Fibroblast of mammary gland (primary cell): ENCODE results near the gene ZNF554.

ENCODE experiments used
- DNase-seq: peaks from one replicate; pipeline ENCODE4 v3.0.0-alpha.2; 2010; ENCODE audit warnings: low read depth
- H3K4me3 ChIP-seq: 2 replicates; pipeline ENCODE4 v1.5.1; 2011; ENCODE audit warnings: low read depth, mild to moderate bottlenecking, low read length, moderate library complexity; ENCODE audit not compliant: control insufficient read depth
- TF ChIP-seq, protein P1 (sequence below): conservative IDR thresholded peaks from 2 replicates; pipeline ENCODE4 v1.5.1; 2011; ENCODE audit warnings: low read depth, low read length, inconsistent platforms; ENCODE audit not compliant: control insufficient read depth, insufficient read depth

ZNF554 gene

DNA sequence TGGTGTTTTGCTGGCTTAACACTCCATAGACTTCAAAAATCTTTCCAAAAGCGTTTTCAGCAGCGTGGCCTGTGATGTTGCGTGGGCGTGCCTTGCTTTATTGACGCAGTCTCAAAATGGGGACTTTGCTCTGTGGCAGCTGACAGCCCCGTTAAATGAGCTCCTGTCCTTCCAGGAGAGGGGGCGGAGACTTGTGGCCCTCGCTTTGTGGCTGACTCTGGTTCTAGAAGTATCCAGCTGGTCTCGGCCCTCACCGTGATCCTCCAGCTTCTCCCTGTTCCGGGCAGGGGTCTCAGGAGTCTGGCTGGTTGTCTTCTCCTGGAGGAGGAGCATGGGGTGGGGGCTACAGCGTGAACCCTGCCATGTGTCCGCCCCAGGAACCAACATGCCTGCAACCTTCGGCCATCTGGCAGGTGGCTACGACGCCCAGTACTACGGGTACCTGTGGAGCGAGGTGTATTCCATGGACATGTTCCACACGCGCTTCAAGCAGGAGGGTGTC is 8.4 kb upstream of the ZNF554 start:
- DNase-seq, result no peak
- no peak overlapping the region for H3K4me3 ChIP-seq
- TF ChIP-seq, protein P1, sequence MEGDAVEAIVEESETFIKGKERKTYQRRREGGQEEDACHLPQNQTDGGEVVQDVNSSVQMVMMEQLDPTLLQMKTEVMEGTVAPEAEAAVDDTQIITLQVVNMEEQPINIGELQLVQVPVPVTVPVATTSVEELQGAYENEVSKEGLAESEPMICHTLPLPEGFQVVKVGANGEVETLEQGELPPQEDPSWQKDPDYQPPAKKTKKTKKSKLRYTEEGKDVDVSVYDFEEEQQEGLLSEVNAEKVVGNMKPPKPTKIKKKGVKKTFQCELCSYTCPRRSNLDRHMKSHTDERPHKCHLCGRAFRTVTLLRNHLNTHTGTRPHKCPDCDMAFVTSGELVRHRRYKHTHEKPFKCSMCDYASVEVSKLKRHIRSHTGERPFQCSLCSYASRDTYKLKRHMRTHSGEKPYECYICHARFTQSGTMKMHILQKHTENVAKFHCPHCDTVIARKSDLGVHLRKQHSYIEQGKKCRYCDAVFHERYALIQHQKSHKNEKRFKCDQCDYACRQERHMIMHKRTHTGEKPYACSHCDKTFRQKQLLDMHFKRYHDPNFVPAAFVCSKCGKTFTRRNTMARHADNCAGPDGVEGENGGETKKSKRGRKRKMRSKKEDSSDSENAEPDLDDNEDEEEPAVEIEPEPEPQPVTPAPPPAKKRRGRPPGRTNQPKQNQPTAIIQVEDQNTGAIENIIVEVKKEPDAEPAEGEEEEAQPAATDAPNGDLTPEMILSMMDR, result no peak

DNA sequence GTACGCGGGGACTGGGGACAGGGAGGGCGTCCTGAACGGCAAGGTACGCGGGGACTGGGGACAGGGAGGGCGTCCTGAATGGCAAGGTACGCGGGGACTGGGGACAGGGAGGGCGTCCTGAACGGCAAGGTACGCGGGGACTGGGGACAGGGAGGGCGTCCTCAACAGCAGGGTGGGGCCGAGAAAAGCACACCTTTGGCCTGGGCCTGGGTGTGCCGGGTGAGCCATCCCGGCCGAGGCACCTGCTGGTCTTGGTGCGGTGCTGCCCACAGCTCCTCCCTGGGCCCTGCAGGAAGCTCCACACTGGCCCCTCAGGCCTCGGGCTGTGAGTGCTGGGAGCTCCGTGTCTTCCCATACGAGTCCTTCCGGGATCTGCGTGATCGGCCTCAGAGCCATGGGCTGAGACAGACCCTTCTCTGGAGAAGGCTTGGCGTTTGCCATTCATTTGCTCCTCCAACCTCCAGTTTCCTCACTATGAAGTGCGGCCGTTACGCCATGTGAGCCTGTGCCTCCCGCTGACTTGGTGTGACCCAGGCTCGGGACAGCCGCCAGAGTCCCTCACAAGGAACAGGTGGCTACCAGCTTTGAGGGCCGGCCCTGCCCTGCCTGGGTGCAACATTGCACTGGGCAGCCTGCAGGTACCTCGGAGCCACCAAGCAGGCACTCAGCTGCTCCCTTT is 7.8 kb upstream of the ZNF554 start:
- TF ChIP-seq, protein P1, result no peak
- no peak for DNase-seq
- H3K4me3 ChIP-seq, result no peak overlapping the region

DNA sequence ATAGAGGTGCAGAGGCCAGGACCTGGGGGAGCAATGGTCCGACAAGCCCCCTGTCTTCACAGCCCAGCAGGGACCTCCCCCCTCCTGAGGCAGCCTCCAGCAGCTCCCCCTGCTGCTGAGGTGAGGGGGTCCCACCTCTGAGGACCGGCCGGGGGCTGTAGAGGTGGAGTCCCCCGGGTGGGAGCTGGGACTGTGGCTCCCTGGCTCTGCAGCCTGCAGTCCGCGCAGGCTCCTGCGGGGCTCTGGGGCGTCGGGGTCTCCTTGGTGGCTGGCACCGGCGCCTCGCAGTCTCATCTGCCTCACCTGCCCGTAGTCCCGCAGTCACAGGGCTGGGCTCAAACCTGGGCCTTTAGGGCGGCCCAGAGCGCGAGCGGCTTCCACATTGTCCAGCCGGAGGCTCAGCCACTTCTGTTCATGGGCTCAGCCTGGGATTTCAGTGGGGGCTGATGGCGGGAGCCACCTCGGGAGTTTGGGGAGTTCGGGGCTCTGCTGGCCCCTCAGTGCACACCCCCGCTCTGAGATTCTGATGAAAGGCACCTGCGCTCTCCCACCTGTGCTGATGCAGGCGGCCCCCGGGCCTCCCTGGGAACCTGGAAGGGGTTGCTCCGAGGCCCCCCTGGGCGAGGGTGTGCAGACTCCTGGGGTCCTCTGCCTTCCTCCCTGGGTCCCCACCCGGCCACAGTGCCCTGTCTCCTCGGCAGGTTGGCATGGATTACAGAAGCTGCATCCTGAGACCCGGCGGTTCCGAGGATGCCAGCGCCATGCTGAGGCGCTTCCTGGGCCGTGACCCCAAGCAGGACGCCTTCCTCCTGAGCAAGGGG is 7.0 kb upstream of the ZNF554 start:
- H3K4me3 ChIP-seq, result no peak overlapping the region
- no peak for DNase-seq
- TF ChIP-seq, protein P1, result no peak

DNA sequence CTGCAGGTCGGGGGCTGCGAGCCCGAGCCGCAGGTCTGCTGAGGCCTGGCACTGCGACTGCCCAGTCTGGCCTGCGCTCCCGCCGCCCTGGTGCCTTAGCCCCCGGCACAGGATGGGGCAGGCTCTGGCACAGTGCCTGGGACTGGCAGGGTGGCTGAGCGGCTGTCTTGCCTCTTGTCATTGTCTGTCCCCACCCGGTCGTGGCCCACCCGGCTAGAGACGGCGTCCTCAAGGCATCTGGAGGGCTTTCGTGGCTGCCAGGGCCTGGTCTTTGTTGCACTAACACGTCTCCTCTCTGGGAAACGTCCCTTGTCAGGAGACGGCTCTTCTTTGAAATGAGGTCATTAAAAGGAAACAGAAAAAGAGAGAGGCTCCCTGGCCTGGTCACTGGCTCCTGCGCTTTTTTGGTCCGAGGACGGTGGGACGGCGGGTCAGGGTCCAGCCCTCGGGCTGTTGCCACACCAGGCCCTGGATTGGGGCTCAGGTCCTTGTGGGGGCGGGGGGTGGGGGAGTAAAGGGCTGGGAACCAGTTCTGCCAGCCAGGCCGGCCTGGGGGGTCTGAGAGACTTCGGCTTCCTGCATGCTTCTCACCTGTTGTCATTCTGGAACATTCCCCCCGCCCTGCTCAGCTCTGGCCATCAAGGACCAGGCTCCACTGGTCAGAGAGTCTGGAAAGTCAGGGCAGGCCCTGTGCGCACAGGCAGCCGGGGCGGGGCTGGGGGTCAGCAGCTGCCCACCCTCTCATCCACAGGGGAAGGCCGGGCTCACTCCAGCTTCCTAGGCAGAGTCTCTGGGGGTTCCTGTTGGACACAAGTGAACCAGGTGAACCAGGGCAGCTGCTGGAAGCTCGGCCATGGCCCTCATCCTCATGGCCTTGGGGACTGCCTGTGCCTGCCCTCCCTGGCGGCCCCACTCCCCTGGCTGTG is 6.2 kb upstream of the ZNF554 start:
- TF ChIP-seq, protein P1, result no peak

DNA sequence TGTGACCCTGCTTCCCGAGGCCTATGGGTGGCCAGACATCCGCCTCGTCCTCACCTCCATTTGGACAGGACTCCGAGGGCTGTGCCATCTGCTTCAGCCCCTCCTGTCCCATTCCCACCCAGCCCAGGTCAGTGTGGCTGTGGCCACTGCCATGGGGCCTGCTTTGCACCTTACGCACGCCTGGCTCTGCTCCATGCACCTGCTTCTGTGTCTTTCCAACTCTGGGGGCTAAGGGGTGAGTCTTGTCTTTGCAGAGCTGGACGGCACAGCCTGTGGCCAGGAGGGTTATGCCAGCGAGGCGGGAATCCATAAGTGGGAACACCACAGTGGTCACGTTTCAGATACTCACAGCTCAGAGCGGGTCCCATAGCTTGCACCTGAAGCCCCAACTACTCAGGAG is 5.2 kb upstream of the ZNF554 start:
- no peak for DNase-seq
- TF ChIP-seq, protein P1, result no peak
- no peak overlapping the region for H3K4me3 ChIP-seq

More for the DNA sequence above, 6.2 kb upstream of the ZNF554 start:
- no peak for DNase-seq
- H3K4me3 ChIP-seq, result no peak overlapping the region

DNA sequence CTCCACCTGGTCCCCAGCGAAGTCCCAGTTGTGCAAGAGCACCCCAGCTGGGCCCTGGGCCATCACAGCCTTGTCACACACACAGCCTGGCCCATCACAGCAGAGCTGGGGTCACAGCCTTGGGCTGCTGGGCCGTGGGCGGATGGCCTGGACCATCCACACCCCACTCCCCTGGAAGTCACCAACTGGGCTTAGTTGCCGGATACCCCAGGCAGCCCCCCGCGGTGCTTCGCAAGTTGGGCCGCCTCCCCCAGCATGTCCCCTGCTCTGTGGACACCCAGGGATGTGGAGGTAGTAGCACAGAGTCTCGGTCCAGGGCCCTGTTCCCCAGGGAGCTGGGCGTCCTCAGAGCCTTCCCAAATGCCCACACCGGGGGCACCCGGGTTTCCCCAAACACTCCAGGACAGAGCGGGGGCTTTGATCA is 4.5 kb upstream of the ZNF554 start:
- no peak overlapping the region for H3K4me3 ChIP-seq
- DNase-seq, result no peak
- TF ChIP-seq, protein P1, result no peak
